K562 (cell line): ENCODE results near the gene CRELD2. TPM values are rescaled to one million over a fixed set of nuclear protein-coding genes. Genes with fewer than 3 reads are reported as not detected.
A peak's percentile ranks its signal among the peaks of the same experiment; 100 is the strongest.

Experiments used
- ATF7 ChIP-seq: fragments of 450-650 bp; IDR thresholded peaks from 2 replicates; pipeline ENCODE4 v1.7.1; 2014; ENCODE audit warnings: mild to moderate bottlenecking, moderate library complexity
- CREB1 ChIP-seq, 2 experiments: sonication (generic) in 1 of 2; formaldehyde crosslinking in 1 of 2; IDR thresholded peaks; 2 replicates each; pipeline versions ENCODE4 v1.6.1 to v1.8.0; 2012 to 2022; ENCODE audit warnings: inconsistent platforms in 1 of 2, mild to moderate bottlenecking in 1 of 2, missing genetic modification reagents in 1 of 2, moderate library complexity in 1 of 2
- CXXC5 ChIP-seq: fragments of 250-450 bp; sonication (Bioruptor Pico); IDR thresholded peaks from 2 replicates; pipeline ENCODE4 v1.8.0; 2022; ENCODE audit warnings: inconsistent platforms, mild to moderate bottlenecking, moderate library complexity
- E2F4 ChIP-seq: sonication (generic); formaldehyde crosslinking; IDR thresholded peaks from 2 replicates; pipeline ENCODE4 v1.8.0; 2022; ENCODE audit warnings: mild to moderate bottlenecking, low read depth, missing genetic modification reagents
- EP300 ChIP-seq: IDR thresholded peaks from 2 replicates; pipeline ENCODE4 v1.6.1; 2012; ENCODE audit warnings: low read length, improper control_type of control experiment
- EP400 ChIP-seq: fragments of 450-650 bp; IDR thresholded peaks from 2 replicates; pipeline ENCODE4 v1.6.1; 2017; ENCODE audit warnings: antibody characterized with exemption, mild to moderate bottlenecking, moderate library complexity
- FOXP1 ChIP-seq: sonication (generic); formaldehyde crosslinking; IDR thresholded peaks from 2 replicates; pipeline ENCODE4 v1.8.0; 2022; ENCODE audit warnings: mild to moderate bottlenecking, missing genetic modification reagents
- HNRNPLL ChIP-seq: fragments of 200-400 bp; formaldehyde crosslinking; IDR thresholded peaks from 2 replicates; pipeline ENCODE4 v1.6.1; 2017; ENCODE audit warnings: low read length, low read depth, mild to moderate bottlenecking; ENCODE audit not compliant: poor library complexity, severe bottlenecking
- L3MBTL2 ChIP-seq: fragments of 450-650 bp; IDR thresholded peaks from 2 replicates; pipeline ENCODE4 v1.6.1; 2016; ENCODE audit warnings: mild to moderate bottlenecking, moderate library complexity
- MAX ChIP-seq: sonication (generic); formaldehyde crosslinking; IDR thresholded peaks from 2 replicates; pipeline ENCODE4 v1.9.0; 2022; ENCODE audit warnings: mild to moderate bottlenecking, missing genetic modification reagents
- MAZ ChIP-seq, 2 experiments: fragments of 450-650 bp in 1 of 2; sonication (generic) in 1 of 2; formaldehyde crosslinking; IDR thresholded peaks in 1 of 2; conservative IDR thresholded peaks in 1 of 2; 2 replicates each; pipeline versions ENCODE4 v1.4.0 to v1.5.0; 2020; ENCODE audit warnings: mild to moderate bottlenecking in 1 of 2, missing genetic modification reagents in 1 of 2
- MBD2 ChIP-seq: sonication (generic); IDR thresholded peaks from 2 replicates; pipeline ENCODE4 v1.6.1; 2016; ENCODE audit warnings: low read depth, borderline replicate concordance
- MEIS2 ChIP-seq: fragments of 450-650 bp; IDR thresholded peaks from 2 replicates; pipeline ENCODE4 v1.6.1; 2014; ENCODE audit warnings: mild to moderate bottlenecking; ENCODE audit not compliant: partially characterized antibody
- NR2C2 ChIP-seq, 2 experiments: fragments of 200-800 bp in 1 of 2; sonication (Bioruptor generic) in 1 of 2; sonication (generic) in 1 of 2; formaldehyde crosslinking in 1 of 2; IDR thresholded peaks; 2 replicates each; pipeline versions ENCODE4 v1.6.1 to v1.8.0; 2016 to 2022; ENCODE audit warnings: mild to moderate bottlenecking in 1 of 2, missing compliant biosample characterization in 1 of 2, missing genetic modification characterization in 1 of 2, missing genetic modification reagents in 1 of 2
- PHF8 ChIP-seq: fragments of 200-600 bp; sonication (generic); IDR thresholded peaks from 2 replicates; pipeline ENCODE4 v1.6.1; 2012; ENCODE audit warnings: mixed run types, mild to moderate bottlenecking, inconsistent platforms, low read length, moderate library complexity, borderline replicate concordance
- RBM25 ChIP-seq: fragments of 200-400 bp; formaldehyde crosslinking; IDR thresholded peaks from 2 replicates; pipeline ENCODE4 v1.6.1; 2018; ENCODE audit warnings: low read length, low read depth, moderate library complexity; ENCODE audit not compliant: severe bottlenecking
- SOX6 ChIP-seq: fragments of 450-650 bp; IDR thresholded peaks from 2 replicates; pipeline ENCODE4 v1.6.1; 2014; ENCODE audit warnings: mild to moderate bottlenecking
- STAT5A ChIP-seq: IDR thresholded peaks from 2 replicates; pipeline ENCODE4 v1.6.1; 2012; ENCODE audit warnings: low read length, inconsistent platforms, borderline replicate concordance
- ZFX ChIP-seq: sonication (generic); formaldehyde crosslinking; IDR thresholded peaks from 2 replicates; pipeline ENCODE4 v1.8.0; 2022; ENCODE audit warnings: mild to moderate bottlenecking, missing genetic modification reagents, moderate library complexity
- ZKSCAN8 ChIP-seq: fragments of 200-800 bp; sonication (Bioruptor generic); IDR thresholded peaks from 2 replicates; pipeline ENCODE4 v1.6.1; 2016; ENCODE audit warnings: missing genetic modification characterization, missing compliant biosample characterization
- polyA plus RNA-seq, 8 experiments: library from polyadenylated mRNA; depleted of rRNA in 4 of 8; stranded (reverse) in 5 of 8; unstranded in 3 of 8; fragments of >200 nt; fragmentation: Nextera tagmentation in 2 of 8; fragmentation: Illumina TruSeq in 1 of 8; extraction: Ambion mirVana in 2 of 8; extraction: Trizol in 1 of 8; gene quantifications; 2 replicates each; pipeline versions ENCODE4 v1.2.1 to v1.2.3, GENCODE V29; 2011 to 2014; ENCODE audit warnings: inconsistent platforms in 1 of 8, missing spikeins in 1 of 8
- total RNA-seq, 7 experiments: library from RNA; depleted of rRNA in 6 of 7; stranded (reverse); fragments of >200 nt in 6 of 7; fragmentation: Illumina TruSeq in 2 of 7; extraction: Trizol in 2 of 7; gene quantifications; 2 replicates each; pipeline versions ENCODE4 v1.2.1 to v1.2.3, GENCODE V29; 2011 to 2021; ENCODE audit warnings: low replicate concordance in 1 of 7
- TF ChIP-seq, protein P1 (sequence below), 3 experiments: fragments of 200-800 bp in 1 of 3; fragments of 250-450 bp in 1 of 3; fragments of 450-650 bp in 1 of 3; sonication (Bioruptor Pico) in 1 of 3; sonication (Bioruptor generic) in 1 of 3; formaldehyde crosslinking in 1 of 3; IDR thresholded peaks; 2 replicates each; pipeline versions ENCODE4 v1.6.1 to v1.8.0; 2016 to 2022; ENCODE audit warnings: mild to moderate bottlenecking in 2 of 3, missing genetic modification characterization in 2 of 3, missing compliant biosample characterization in 1 of 3, moderate library complexity in 1 of 3

Gene CRELD2
- total and polyA plus RNA-seq, 9 of the 15 experiments (the other 6 are each of a cell fraction or from before 2014, with no cell fraction given) = 0.96 to 25.3 (median 8.8) TPM

- TF ChIP-seq RBM25 = peak; percentile 98
- peak; percentile 67; the same call in 1 of the 2 replicates for TF ChIP-seq PHF8
- peak; percentile 80 for TF ChIP-seq CXXC5 (CRISPR knock-in tag)
- peak; percentile 74; the same call in 1 of the 2 replicates for TF ChIP-seq MBD2
- TF ChIP-seq E2F4 (CRISPR knock-in tag) = no peak
- no peak for TF ChIP-seq EP300
- no peak for TF ChIP-seq STAT5A
- TF ChIP-seq SOX6 = peak; percentile 14; the same call in 1 of the 2 replicates
- no peak for TF ChIP-seq ZKSCAN8
- TF ChIP-seq HNRNPLL = peak; percentile 76
- no peak for TF ChIP-seq FOXP1
- peak; percentile 40 for TF ChIP-seq CREB1 (IDR thresholded peaks at IDR 0.05)
- TF ChIP-seq CREB1 (CRISPR knock-in tag; IDR thresholded peaks at IDR 0.05) = no peak; the same call in 1 of the 2 replicates
- TF ChIP-seq MEIS2 = peak; percentile 21
- TF ChIP-seq, protein P1, sequence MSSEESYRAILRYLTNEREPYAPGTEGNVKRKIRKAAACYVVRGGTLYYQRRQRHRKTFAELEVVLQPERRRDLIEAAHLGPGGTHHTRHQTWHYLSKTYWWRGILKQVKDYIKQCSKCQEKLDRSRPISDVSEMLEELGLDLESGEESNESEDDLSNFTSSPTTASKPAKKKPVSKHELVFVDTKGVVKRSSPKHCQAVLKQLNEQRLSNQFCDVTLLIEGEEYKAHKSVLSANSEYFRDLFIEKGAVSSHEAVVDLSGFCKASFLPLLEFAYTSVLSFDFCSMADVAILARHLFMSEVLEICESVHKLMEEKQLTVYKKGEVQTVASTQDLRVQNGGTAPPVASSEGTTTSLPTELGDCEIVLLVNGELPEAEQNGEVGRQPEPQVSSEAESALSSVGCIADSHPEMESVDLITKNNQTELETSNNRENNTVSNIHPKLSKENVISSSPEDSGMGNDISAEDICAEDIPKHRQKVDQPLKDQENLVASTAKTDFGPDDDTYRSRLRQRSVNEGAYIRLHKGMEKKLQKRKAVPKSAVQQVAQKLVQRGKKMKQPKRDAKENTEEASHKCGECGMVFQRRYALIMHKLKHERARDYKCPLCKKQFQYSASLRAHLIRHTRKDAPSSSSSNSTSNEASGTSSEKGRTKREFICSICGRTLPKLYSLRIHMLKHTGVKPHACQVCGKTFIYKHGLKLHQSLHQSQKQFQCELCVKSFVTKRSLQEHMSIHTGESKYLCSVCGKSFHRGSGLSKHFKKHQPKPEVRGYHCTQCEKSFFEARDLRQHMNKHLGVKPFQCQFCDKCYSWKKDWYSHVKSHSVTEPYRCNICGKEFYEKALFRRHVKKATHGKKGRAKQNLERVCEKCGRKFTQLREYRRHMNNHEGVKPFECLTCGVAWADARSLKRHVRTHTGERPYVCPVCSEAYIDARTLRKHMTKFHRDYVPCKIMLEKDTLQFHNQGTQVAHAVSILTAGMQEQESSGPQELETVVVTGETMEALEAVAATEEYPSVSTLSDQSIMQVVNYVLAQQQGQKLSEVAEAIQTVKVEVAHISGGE (CRISPR knock-in tag; IDR thresholded peaks at IDR 0.05) = peak in 1 of 3 experiments; percentile 73; a peak in 2 of 6 replicates
- peak; percentile 63 for TF ChIP-seq L3MBTL2
- TF ChIP-seq EP400 = peak; percentile 55; the same call in 1 of the 2 replicates
- no peak for TF ChIP-seq NR2C2 (CRISPR knock-in tag; IDR thresholded peaks at IDR 0.05)
- peak; percentile 94 for TF ChIP-seq NR2C2 (tag; IDR thresholded peaks at IDR 0.05)
- TF ChIP-seq MAZ (CRISPR knock-in tag; conservative IDR thresholded peaks at IDR 0.05 in 1 of 2, IDR thresholded peaks at IDR 0.05 in 1 of 2) = peak in 1 of 2 experiments; percentile 74; a peak in 3 of 4 replicates
- peak; percentile 26; the same call in 1 of the 2 replicates for TF ChIP-seq MAX (CRISPR knock-in tag)
- TF ChIP-seq ATF7 = peak; percentile 60
- TF ChIP-seq ZFX = peak; percentile 97
These were observed at the start of gene CRELD2, which contains the start of gene ALG12 (continued) for GRCh38 chr22:49917974-49918910.
